ENCODE results near the gene HDGFL2. TPM values are rescaled to one million over a fixed set of nuclear protein-coding genes. Genes with fewer than 3 reads are reported as not detected.

HDGFL2 gene
- polyA plus RNA-seq, 3 donors, result 7.0 to 13.2 (median 10.5) TPM

GRCh38 chr19:4531562-4532165 is 59.6 kb downstream of the HDGFL2 start:
- peaks cover 0 to 2% of the 10 kb centered on the region in 2 donors for H3K27me3 ChIP-seq (ENCODE audit: control insufficient read depth in 2 of 2, insufficient read depth in 2 of 2, low read length in 2 of 2)
- no peak overlapping the region for H3K4me3 ChIP-seq (replicated peaks in 1 of 3; ENCODE audit: low read depth in 2 of 3, low read length in 3 of 3)
- Mint-ChIP-seq H3K4me1 (peaks cover 20% of the 10 kb centered on the region), H3K27me3 (ENCODE audit: low read depth in 3 of 3) (peaks cover 4 to 10% (median 8%) of the 10 kb centered on the region in 3 donors), H3K36me3 (no peaks in the 10 kb centered on the region), H3K27ac (no peak overlapping the region), H3K9me3 (peaks cover 0 to 3% (median 0%) of the 10 kb centered on the region in 7 donors), H3K4me3 (peak overlapping the region in 1 of 2 donors; percentile 67)
- H3K9ac ChIP-seq (ENCODE audit: insufficient read depth, low read length, poor library complexity, severe bottlenecking), result no peak overlapping the region
- intact Hi-C loops (cut with micrococcal nuclease), result no loop called here
- no peaks in the 10 kb centered on the region for H3K79me2 ChIP-seq (ENCODE audit: insufficient read depth, low read length)
- H3K36me3 ChIP-seq (replicated peaks in 1 of 2; ENCODE audit: control insufficient read depth in 1 of 2, insufficient read depth in 2 of 2, low read length in 2 of 2), result no peaks in the 10 kb centered on the region
- WGBS (ENCODE audit: insufficient coverage), result 41% methylated on average over 13 of the region's 28 CpGs
- peaks cover 26 to 30% of the 10 kb centered on the region in 2 donors for H3K4me1 ChIP-seq (ENCODE audit: control insufficient read depth in 1 of 2, insufficient read depth in 2 of 2, low read length in 2 of 2)
- TF ChIP-seq, protein P1, sequence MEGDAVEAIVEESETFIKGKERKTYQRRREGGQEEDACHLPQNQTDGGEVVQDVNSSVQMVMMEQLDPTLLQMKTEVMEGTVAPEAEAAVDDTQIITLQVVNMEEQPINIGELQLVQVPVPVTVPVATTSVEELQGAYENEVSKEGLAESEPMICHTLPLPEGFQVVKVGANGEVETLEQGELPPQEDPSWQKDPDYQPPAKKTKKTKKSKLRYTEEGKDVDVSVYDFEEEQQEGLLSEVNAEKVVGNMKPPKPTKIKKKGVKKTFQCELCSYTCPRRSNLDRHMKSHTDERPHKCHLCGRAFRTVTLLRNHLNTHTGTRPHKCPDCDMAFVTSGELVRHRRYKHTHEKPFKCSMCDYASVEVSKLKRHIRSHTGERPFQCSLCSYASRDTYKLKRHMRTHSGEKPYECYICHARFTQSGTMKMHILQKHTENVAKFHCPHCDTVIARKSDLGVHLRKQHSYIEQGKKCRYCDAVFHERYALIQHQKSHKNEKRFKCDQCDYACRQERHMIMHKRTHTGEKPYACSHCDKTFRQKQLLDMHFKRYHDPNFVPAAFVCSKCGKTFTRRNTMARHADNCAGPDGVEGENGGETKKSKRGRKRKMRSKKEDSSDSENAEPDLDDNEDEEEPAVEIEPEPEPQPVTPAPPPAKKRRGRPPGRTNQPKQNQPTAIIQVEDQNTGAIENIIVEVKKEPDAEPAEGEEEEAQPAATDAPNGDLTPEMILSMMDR (IDR thresholded peaks at IDR 0.05), result no peak
- H2AFZ ChIP-seq (ENCODE audit: insufficient read depth, low read depth, low read length, poor library complexity, severe bottlenecking), result no peak overlapping the region
- no peak overlapping the region for H3K27ac ChIP-seq (ENCODE audit: low read depth in 1 of 2, low read length in 2 of 2)
- H4K20me1 ChIP-seq (ENCODE audit: insufficient read depth, low read length), result no peaks in the 10 kb centered on the region
- no peak for DNase-seq
- no peaks in the 10 kb centered on the region for H3K9me3 ChIP-seq (replicated peaks in 1 of 2; ENCODE audit: control insufficient read depth in 1 of 2, insufficient read depth in 1 of 2, low read length in 2 of 2)
- H3K4me2 ChIP-seq (replicated peaks; ENCODE audit: extremely low read depth, low read length, poor library complexity, severe bottlenecking), result peak overlapping the region; percentile 21

GRCh38 chr19:4533334-4533733 is 61.2 kb downstream of the HDGFL2 start:
- Mint-ChIP-seq H3K9me3 (peaks cover 0 to 3% (median 0%) of the 10 kb centered on the region in 7 donors), H3K4me1 (peaks cover 34% of the 10 kb centered on the region), H3K27ac (peak overlapping the region in 2 of 7 donors; percentile 6 to 42), H3K36me3 (peaks cover 0 to 2% of the 10 kb centered on the region in 2 donors), H3K27me3 (ENCODE audit: low read depth in 3 of 3) (peaks cover 8 to 10% (median 8%) of the 10 kb centered on the region in 3 donors), H3K4me3 (no peak overlapping the region)
- peaks cover 8% of the 10 kb centered on the region for H3K79me2 ChIP-seq (ENCODE audit: insufficient read depth, low read length)
- H3K4me3 ChIP-seq (replicated peaks in 1 of 3; ENCODE audit: low read depth in 2 of 3, low read length in 3 of 3), result no peak overlapping the region
- H3K27me3 ChIP-seq (ENCODE audit: control insufficient read depth in 2 of 2, insufficient read depth in 2 of 2, low read length in 2 of 2), result peaks cover 0 to 2% of the 10 kb centered on the region in 2 donors
- no peaks in the 10 kb centered on the region for H4K20me1 ChIP-seq (ENCODE audit: insufficient read depth, low read length)
- no peaks in the 10 kb centered on the region for H3K9me3 ChIP-seq (replicated peaks in 1 of 2; ENCODE audit: control insufficient read depth in 1 of 2, insufficient read depth in 1 of 2, low read length in 2 of 2)
- WGBS (ENCODE audit: insufficient coverage), result 93% methylated on average over 7 of the region's 9 CpGs
- no peak for DNase-seq
- H3K9ac ChIP-seq (ENCODE audit: insufficient read depth, low read length, poor library complexity, severe bottlenecking), result no peak overlapping the region
- TF ChIP-seq, protein P1 (IDR thresholded peaks at IDR 0.05), result no peak
- H3K4me2 ChIP-seq (replicated peaks; ENCODE audit: extremely low read depth, low read length, poor library complexity, severe bottlenecking), result no peak overlapping the region
- H3K36me3 ChIP-seq (replicated peaks in 1 of 2; ENCODE audit: control insufficient read depth in 1 of 2, insufficient read depth in 2 of 2, low read length in 2 of 2), result no peaks in the 10 kb centered on the region
- intact Hi-C loops (cut with micrococcal nuclease), result no loop called here
- H3K27ac ChIP-seq (ENCODE audit: low read depth in 1 of 2, low read length in 2 of 2), result no peak overlapping the region
- H3K4me1 ChIP-seq (ENCODE audit: control insufficient read depth in 1 of 2, insufficient read depth in 2 of 2, low read length in 2 of 2), result peaks cover 41 to 47% of the 10 kb centered on the region in 2 donors
- no peak overlapping the region for H2AFZ ChIP-seq (ENCODE audit: insufficient read depth, low read depth, low read length, poor library complexity, severe bottlenecking)

Data from CD14-positive monocyte (primary cell).